Measurements from ENCODE around the gene ST6GALNAC3.

DNA sequence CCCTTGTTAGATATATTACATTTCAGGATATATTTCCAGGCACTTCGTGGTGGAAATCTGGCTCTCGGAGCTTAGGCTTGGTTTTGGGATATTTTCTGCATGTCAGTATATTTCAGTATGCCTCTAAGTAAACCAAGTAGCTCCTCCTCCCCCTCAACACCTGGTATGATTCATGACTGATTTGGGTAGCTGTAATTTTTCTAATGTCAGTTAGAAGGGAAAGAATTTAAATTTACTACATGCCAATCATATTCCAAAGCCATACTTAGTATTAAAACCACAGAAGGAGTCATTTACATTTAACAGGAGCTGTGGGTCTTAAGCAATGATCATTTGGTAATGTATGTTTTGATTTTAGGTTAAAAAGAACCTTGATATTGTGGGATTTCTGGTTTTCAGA, 40.6 kb downstream of the ST6GALNAC3 start:
- TF ChIP-seq CTCF (IDR thresholded peaks at IDR 0.05; ENCODE audit: low read depth, low read length) (no peak), EZH2phosphoT487 (IDR thresholded peaks at IDR 0.05; ENCODE audit: low read depth) (no peak)
